ENCODE measurements around the gene PGGHG. TPM values are rescaled to one million over a fixed set of nuclear protein-coding genes. Genes with fewer than 3 reads are reported as not detected.
"Not testable (repeated sequence)": the region's sequence is repeated elsewhere in the genome, so short reads cannot be mapped to it uniquely, and the experiment has no call there.

PGGHG gene
- total and polyA plus RNA-seq, 2 donors from 2014 or later, result 16.1 to 64.1 TPM

GRCh38 chr11:332651-333480 lies 43.9 kb downstream of the PGGHG start:
- Histone ChIP-seq H3K27ac (ENCODE audit: low read depth in 2 of 2, low read length in 2 of 2) (no peak overlapping the region), H3K36me3 (ENCODE audit: control insufficient read depth in 2 of 3, insufficient read depth in 3 of 3, low read length in 3 of 3) (no peaks in the 10 kb centered on the region), H3K9ac (ENCODE audit: low read length in 3 of 3) (no peak overlapping the region), H3K9me3 (ENCODE audit: control insufficient read depth in 2 of 3, insufficient read depth in 1 of 3, low read length in 3 of 3) (no peaks in the 10 kb centered on the region), H3K27me3 (ENCODE audit: control insufficient read depth, insufficient read depth, low read length) (no peaks in the 10 kb centered on the region), H3K4me3 (ENCODE audit: low read length in 3 of 3) (no peak overlapping the region), H3K4me1 (ENCODE audit: control insufficient read depth in 2 of 3, insufficient read depth in 2 of 3, low read depth in 1 of 3, low read length in 3 of 3) (peaks cover 3 to 5% (median 4%) of the 10 kb centered on the region in 3 donors)
- no peak for DNase-seq
- no peak for FAIRE-seq
- intact Hi-C loops (cut with DNase I), result no loop called here
- TF ChIP-seq, protein P1, sequence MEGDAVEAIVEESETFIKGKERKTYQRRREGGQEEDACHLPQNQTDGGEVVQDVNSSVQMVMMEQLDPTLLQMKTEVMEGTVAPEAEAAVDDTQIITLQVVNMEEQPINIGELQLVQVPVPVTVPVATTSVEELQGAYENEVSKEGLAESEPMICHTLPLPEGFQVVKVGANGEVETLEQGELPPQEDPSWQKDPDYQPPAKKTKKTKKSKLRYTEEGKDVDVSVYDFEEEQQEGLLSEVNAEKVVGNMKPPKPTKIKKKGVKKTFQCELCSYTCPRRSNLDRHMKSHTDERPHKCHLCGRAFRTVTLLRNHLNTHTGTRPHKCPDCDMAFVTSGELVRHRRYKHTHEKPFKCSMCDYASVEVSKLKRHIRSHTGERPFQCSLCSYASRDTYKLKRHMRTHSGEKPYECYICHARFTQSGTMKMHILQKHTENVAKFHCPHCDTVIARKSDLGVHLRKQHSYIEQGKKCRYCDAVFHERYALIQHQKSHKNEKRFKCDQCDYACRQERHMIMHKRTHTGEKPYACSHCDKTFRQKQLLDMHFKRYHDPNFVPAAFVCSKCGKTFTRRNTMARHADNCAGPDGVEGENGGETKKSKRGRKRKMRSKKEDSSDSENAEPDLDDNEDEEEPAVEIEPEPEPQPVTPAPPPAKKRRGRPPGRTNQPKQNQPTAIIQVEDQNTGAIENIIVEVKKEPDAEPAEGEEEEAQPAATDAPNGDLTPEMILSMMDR (IDR thresholded peaks at IDR 0.05; ENCODE audit: borderline replicate concordance, extremely low read depth, insufficient read depth), result no peak

GRCh38 chr11:333616-334263 lies 44.8 kb downstream of the PGGHG start:
- H3K9me3 ChIP-seq (ENCODE audit: control insufficient read depth in 2 of 3, insufficient read depth in 1 of 3, low read length in 3 of 3); H3K4me3 ChIP-seq (ENCODE audit: low read length in 3 of 3); intact Hi-C loops (cut with DNase I); FAIRE-seq; DNase-seq; H3K27me3 ChIP-seq (ENCODE audit: control insufficient read depth, insufficient read depth, low read length); H3K4me1 ChIP-seq (ENCODE audit: control insufficient read depth in 2 of 3, insufficient read depth in 2 of 3, low read depth in 1 of 3, low read length in 3 of 3); H3K9ac ChIP-seq (ENCODE audit: low read length in 3 of 3); H3K36me3 ChIP-seq (ENCODE audit: control insufficient read depth in 2 of 3, insufficient read depth in 3 of 3, low read length in 3 of 3); H3K27ac ChIP-seq (ENCODE audit: low read depth in 2 of 2, low read length in 2 of 2): not testable (repeated sequence)

GRCh38 chr11:334264-334994 lies 45.5 kb downstream of the PGGHG start:
- Histone ChIP-seq H3K27me3 (ENCODE audit: control insufficient read depth, insufficient read depth, low read length) (no peaks in the 10 kb centered on the region), H3K4me1 (ENCODE audit: control insufficient read depth in 2 of 3, insufficient read depth in 2 of 3, low read depth in 1 of 3, low read length in 3 of 3) (peaks cover 3 to 5% (median 4%) of the 10 kb centered on the region in 3 donors), H3K36me3 (ENCODE audit: control insufficient read depth in 2 of 3, insufficient read depth in 3 of 3, low read length in 3 of 3) (no peaks in the 10 kb centered on the region), H3K4me3 (ENCODE audit: low read length in 3 of 3) (no peak overlapping the region), H3K9ac (ENCODE audit: low read length in 3 of 3) (no peak overlapping the region), H3K27ac (ENCODE audit: low read depth in 2 of 2, low read length in 2 of 2) (no peak overlapping the region), H3K9me3 (ENCODE audit: control insufficient read depth in 2 of 3, insufficient read depth in 1 of 3, low read length in 3 of 3) (no peaks in the 10 kb centered on the region)
- peak in 4 of 5 donors; percentile 55 to 70 (median 64) for DNase-seq
- TF ChIP-seq, protein P1 (IDR thresholded peaks at IDR 0.05; ENCODE audit: borderline replicate concordance, extremely low read depth, insufficient read depth), result no peak
- no peak for FAIRE-seq
- intact Hi-C loops (cut with DNase I), result no loop called here
